Transverse colon (tissue), 4 donors: ENCODE data around the gene LST1.

Experiments
- EP300 ChIP-seq: sonication (generic); formaldehyde crosslinking; IDR thresholded peaks from one replicate; pipeline ENCODE4 v1.6.1; 2017; ENCODE audit warnings: antibody characterized with exemption, low read depth
- POLR2A ChIP-seq: fragments of 450-650 bp; IDR thresholded peaks from one replicate; pipeline ENCODE4 v1.6.1; 2016; ENCODE audit warnings: antibody characterized with exemption, mild to moderate bottlenecking, moderate library complexity
- POLR2AphosphoS5 ChIP-seq, 3 donors: sonication (generic); formaldehyde crosslinking; IDR thresholded peaks; one replicate each; pipeline ENCODE4 v1.6.1; 2016; ENCODE audit warnings: antibody characterized with exemption in 3 of 3
- TF ChIP-seq, protein P1 (sequence below), 5 experiments: fragments of 200-600 bp in 3 of 5; fragments of 450-650 bp in 2 of 5; sonication (generic) in 3 of 5; IDR thresholded peaks; 1 replicate in 2 of 5; 2 replicates in 3 of 5; pipeline ENCODE4 v1.5.1; 2016 to 2017; ENCODE audit warnings: antibody characterized with exemption in 5 of 5, inconsistent platforms in 3 of 5, mild to moderate bottlenecking in 2 of 5, moderate library complexity in 1 of 5

DNA sequence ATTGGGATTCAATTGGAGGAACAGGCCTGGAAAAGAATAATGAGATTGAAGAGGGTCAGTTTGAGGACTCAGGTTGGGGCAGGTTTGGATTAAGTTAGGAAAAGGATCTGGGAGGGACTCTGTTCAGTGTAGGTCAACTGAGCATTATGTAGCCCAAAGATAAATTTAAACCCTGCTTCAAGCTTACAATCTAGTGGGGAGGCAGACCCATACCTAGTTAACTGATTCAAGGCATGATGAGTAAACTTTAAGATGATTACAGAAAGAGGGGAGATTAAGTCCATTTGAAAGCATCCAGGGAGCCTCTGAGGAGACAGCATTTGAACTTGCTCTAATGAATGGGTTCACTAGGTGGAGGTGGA lies 25.4 kb upstream of the LST1 start:
- TF ChIP-seq, protein P1, sequence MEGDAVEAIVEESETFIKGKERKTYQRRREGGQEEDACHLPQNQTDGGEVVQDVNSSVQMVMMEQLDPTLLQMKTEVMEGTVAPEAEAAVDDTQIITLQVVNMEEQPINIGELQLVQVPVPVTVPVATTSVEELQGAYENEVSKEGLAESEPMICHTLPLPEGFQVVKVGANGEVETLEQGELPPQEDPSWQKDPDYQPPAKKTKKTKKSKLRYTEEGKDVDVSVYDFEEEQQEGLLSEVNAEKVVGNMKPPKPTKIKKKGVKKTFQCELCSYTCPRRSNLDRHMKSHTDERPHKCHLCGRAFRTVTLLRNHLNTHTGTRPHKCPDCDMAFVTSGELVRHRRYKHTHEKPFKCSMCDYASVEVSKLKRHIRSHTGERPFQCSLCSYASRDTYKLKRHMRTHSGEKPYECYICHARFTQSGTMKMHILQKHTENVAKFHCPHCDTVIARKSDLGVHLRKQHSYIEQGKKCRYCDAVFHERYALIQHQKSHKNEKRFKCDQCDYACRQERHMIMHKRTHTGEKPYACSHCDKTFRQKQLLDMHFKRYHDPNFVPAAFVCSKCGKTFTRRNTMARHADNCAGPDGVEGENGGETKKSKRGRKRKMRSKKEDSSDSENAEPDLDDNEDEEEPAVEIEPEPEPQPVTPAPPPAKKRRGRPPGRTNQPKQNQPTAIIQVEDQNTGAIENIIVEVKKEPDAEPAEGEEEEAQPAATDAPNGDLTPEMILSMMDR (IDR thresholded peaks at IDR 0.05) = no peak
- no peak for TF ChIP-seq EP300
- TF ChIP-seq POLR2A = no peak
- no peak for TF ChIP-seq POLR2AphosphoS5 (IDR thresholded peaks at IDR 0.05)
